Parathyroid adenoma (tissue), 2 donors: ENCODE measurements around the gene GID4.

Experiments
- H2AFZ ChIP-seq: fragments of 300-600 bp; sonication (generic); one replicate; pipeline ENCODE4 v1.7.0; 2017; ENCODE audit warnings: antibody characterized with exemption, mild to moderate bottlenecking
- H3K27ac ChIP-seq: fragments of 300-600 bp; sonication (generic); one replicate; pipeline ENCODE4 v1.7.0; 2017
- H3K27me3 ChIP-seq: fragments of 300-600 bp; sonication (generic); one replicate; pipeline ENCODE4 v1.7.0; 2017; ENCODE audit warnings: low read length; ENCODE audit not compliant: control insufficient read depth, insufficient read depth
- H3K36me3 ChIP-seq: fragments of 300-600 bp; sonication (generic); one replicate; pipeline ENCODE4 v1.7.0; 2017; ENCODE audit warnings: low read length; ENCODE audit not compliant: control insufficient read depth, insufficient read depth
- H3K4me1 ChIP-seq: fragments of 300-600 bp; sonication (generic); one replicate; pipeline ENCODE4 v1.7.0; 2017; ENCODE audit warnings: control low read depth
- H3K4me2 ChIP-seq: fragments of 300-600 bp; sonication (generic); one replicate; pipeline ENCODE4 v1.7.0; 2017; ENCODE audit warnings: low read length
- H3K4me3 ChIP-seq: fragments of 300-600 bp; sonication (generic); one replicate; pipeline ENCODE4 v1.7.0; 2017; ENCODE audit warnings: low read depth, low read length
- H3K79me2 ChIP-seq: fragments of 300-600 bp; sonication (generic); one replicate; pipeline ENCODE4 v1.7.0; 2017; ENCODE audit warnings: control low read depth
- H3K9ac ChIP-seq: fragments of 300-600 bp; sonication (generic); one replicate; pipeline ENCODE4 v1.7.0; 2017; ENCODE audit warnings: mild to moderate bottlenecking
- H3K9me3 ChIP-seq: fragments of 300-600 bp; sonication (generic); one replicate; pipeline ENCODE4 v1.7.0; 2017; ENCODE audit warnings: low read length; ENCODE audit not compliant: control insufficient read depth
- TF ChIP-seq, protein P1 (sequence below): fragments of 300-600 bp; sonication (generic); IDR thresholded peaks from one replicate; pipeline ENCODE4 v1.7.0; 2017; ENCODE audit warnings: antibody characterized with exemption, mild to moderate bottlenecking
- donor health status: primary hyperparathyroidism.

The GID4 gene

DNA sequence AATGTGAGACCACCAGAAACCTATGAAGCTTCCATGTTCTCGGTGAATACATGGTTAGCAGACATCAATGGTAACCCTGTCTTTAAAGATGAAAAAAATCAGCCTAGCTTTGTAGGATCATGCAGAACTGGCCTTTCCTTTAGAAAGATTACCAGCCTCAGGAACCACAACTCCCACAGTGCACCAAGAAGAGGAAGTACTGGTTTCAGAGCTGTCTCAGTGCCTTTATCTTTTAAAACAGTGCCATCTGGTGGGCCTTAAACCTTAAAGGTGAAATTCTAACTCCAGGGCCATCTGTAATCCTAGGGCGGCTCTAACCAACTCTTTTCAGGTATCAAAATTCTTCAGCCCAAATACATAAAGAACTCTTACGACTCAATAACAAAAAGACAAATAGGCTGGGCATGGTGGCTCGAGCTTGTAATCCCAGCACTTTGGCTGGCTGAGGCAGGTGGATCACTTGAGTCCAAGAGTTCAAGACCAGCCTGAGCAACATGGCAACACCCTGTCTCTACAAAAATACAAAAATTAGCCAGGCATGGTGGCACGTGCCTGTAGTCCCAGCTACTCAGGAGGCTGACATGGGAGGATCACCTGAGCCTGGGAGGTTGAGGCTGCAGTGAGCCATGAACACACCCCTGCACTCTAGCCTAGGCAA lies 5.6 kb upstream of the GID4 start:
- no peaks in the 10 kb centered on the region for H3K27me3 ChIP-seq
- no peak overlapping the region for H3K4me2 ChIP-seq
- H3K4me1 ChIP-seq = peaks cover 14% of the 10 kb centered on the region
- no peak overlapping the region for H3K9ac ChIP-seq
- H3K36me3 ChIP-seq = no peaks in the 10 kb centered on the region
- no peaks in the 10 kb centered on the region for H3K9me3 ChIP-seq
- no peak overlapping the region for H2AFZ ChIP-seq
- H3K27ac ChIP-seq = no peak overlapping the region
- H3K79me2 ChIP-seq = peaks cover 46% of the 10 kb centered on the region
- H3K4me3 ChIP-seq = no peak overlapping the region
- TF ChIP-seq, protein P1, sequence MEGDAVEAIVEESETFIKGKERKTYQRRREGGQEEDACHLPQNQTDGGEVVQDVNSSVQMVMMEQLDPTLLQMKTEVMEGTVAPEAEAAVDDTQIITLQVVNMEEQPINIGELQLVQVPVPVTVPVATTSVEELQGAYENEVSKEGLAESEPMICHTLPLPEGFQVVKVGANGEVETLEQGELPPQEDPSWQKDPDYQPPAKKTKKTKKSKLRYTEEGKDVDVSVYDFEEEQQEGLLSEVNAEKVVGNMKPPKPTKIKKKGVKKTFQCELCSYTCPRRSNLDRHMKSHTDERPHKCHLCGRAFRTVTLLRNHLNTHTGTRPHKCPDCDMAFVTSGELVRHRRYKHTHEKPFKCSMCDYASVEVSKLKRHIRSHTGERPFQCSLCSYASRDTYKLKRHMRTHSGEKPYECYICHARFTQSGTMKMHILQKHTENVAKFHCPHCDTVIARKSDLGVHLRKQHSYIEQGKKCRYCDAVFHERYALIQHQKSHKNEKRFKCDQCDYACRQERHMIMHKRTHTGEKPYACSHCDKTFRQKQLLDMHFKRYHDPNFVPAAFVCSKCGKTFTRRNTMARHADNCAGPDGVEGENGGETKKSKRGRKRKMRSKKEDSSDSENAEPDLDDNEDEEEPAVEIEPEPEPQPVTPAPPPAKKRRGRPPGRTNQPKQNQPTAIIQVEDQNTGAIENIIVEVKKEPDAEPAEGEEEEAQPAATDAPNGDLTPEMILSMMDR = peak; percentile 72

DNA sequence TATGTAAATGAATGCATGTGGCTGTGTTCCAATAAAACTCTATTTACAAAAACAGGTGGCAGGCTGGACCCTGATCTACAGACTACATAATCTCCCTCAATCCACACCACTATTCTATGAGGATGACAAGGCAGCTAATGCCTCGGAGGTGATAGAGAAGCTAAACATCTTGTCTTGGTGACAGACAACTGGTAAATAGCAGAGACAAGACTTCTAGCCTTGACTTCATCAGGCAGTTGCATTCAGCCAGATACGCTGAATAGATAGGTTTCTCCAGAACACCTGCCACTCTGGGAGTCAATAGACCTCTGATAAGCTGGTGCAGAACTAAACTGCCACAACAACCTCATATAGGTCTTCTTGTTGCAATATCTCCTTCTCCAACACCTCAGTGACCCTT lies 3.5 kb upstream of the GID4 start:
- Histone ChIP-seq H3K79me2 (peaks cover 45% of the 10 kb centered on the region), H2AFZ (no peak overlapping the region), H3K4me3 (no peak overlapping the region), H3K9ac (no peak overlapping the region), H3K27ac (no peak overlapping the region), H3K4me1 (peaks cover 14% of the 10 kb centered on the region), H3K9me3 (no peaks in the 10 kb centered on the region), H3K4me2 (no peak overlapping the region), H3K36me3 (no peaks in the 10 kb centered on the region), H3K27me3 (no peaks in the 10 kb centered on the region)
- TF ChIP-seq, protein P1 = no peak

DNA sequence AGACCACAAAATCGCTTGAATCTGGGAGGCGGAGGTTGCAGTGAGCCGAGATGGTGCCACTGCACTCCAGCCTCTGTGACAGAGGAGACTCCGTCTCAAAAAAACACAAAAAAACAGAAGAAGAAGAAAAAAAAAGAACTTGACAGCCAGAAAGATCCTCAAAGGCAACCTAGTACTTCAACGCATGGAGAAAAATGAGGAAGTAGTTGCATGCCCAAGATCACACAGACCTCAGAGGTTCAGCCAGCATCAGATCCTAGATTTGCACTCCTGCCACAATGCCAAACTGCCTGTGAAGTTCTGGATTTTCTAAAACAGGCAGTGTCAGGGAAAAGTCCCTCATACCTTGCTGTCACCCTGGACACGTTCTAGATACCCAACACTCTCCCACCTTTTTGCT lies 1.7 kb upstream of the GID4 start:
- Histone ChIP-seq H3K79me2 (peaks cover 53% of the 10 kb centered on the region), H3K4me1 (peaks cover 16% of the 10 kb centered on the region), H3K27ac (no peak overlapping the region), H3K4me2 (no peak overlapping the region), H3K27me3 (no peaks in the 10 kb centered on the region), H3K9me3 (no peaks in the 10 kb centered on the region), H3K9ac (no peak overlapping the region), H3K36me3 (no peaks in the 10 kb centered on the region), H3K4me3 (no peak overlapping the region), H2AFZ (no peak overlapping the region)
- TF ChIP-seq, protein P1 = no peak

DNA sequence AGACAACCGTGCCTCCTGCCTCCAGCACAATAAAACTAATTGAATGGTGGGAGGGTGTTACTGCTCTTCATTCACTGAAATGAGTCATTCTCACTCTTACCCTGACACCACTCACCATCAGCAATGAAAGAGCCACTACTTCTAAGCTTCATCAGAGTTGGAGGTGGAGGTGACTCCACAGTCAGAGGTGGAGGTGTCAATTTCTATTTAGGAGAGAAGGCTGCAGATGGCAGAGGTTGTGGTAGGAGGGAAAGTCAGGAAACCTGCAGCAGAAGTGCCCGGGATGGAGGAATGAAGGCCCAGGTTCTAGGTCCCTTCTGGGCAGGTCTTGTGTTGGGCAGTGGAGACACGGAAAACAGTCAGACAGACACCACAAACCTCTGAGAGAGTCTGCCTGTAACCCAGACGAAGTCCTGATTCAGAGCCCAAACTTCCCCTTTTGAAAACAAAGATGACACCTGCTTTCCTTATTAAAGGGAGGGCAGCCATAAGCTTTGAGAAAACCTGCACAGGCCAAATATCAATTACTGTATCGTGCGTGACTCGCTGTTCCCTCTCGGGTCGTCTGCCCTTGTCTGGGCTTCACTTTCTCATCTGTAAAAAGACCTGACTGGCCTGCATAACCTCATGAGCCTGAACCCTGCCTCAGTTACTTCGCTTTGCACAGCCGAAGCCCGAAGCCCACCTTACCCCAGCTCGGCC lies 908 bp upstream of the GID4 start:
- TF ChIP-seq, protein P1 = no peak
- peaks cover 53% of the 10 kb centered on the region for H3K79me2 ChIP-seq

More for the DNA sequence above, 908 bp upstream of the GID4 start:
- Histone ChIP-seq H3K4me2 (peak overlapping the region; percentile 83), H2AFZ (peak overlapping the region; percentile 89), H3K4me1 (peaks cover 24% of the 10 kb centered on the region), H3K9ac (no peak overlapping the region), H3K27ac (peak overlapping the region; percentile 42), H3K9me3 (no peaks in the 10 kb centered on the region), H3K4me3 (peak overlapping the region; percentile 82), H3K36me3 (no peaks in the 10 kb centered on the region), H3K27me3 (no peaks in the 10 kb centered on the region)
